ENCODE data around the gene TWNK. TPM values are rescaled to one million over a fixed set of nuclear protein-coding genes. Genes with fewer than 3 reads are reported as not detected.
A peak's percentile ranks its signal among the peaks of the same experiment; 100 is the strongest.

TWNK gene
- total and polyA plus RNA-seq, 2 of the 4 experiments (the other 2 are of a cell fraction), result 7.7 to 8.8 TPM

- POLR2A ChIA-PET (ENCODE audit: unreplicated experiment), result no interaction called here
- TF ChIP-seq, protein P1, sequence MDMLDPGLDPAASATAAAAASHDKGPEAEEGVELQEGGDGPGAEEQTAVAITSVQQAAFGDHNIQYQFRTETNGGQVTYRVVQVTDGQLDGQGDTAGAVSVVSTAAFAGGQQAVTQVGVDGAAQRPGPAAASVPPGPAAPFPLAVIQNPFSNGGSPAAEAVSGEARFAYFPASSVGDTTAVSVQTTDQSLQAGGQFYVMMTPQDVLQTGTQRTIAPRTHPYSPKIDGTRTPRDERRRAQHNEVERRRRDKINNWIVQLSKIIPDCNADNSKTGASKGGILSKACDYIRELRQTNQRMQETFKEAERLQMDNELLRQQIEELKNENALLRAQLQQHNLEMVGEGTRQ (IDR thresholded peaks at IDR 0.05; ENCODE audit: low read depth, low read length), result 0 out of 2 replicates have a peak, but pooled peaks have one; percentile 36
- no peak for TF ChIP-seq SMC3 (IDR thresholded peaks at IDR 0.05; ENCODE audit: low read depth, low read length)
- intact Hi-C loops (cut with micrococcal nuclease), result no loop called here
- Histone ChIP-seq H2BK15ac (ENCODE audit: low read depth, low read length) (no peak overlapping the region), H3K4me3 (ENCODE audit: insufficient read depth, low read depth, low read length) (peak overlapping the region; percentile 52), H2AK5ac (ENCODE audit: low read depth, low read length) (peak overlapping the region; percentile 68), H3K14ac (replicated peaks; ENCODE audit: low read depth, low read length) (0 out of 2 replicates have a peak overlapping the region, but pooled peaks have one; percentile 30), H3K23ac (ENCODE audit: low read depth, low read length) (peak overlapping the region; percentile 44; the same call in 1 of the 2 replicates), H4K20me1 (ENCODE audit: insufficient read depth, low read length) (peaks cover 16% of the 10 kb centered on the region), H3K4me2 (ENCODE audit: low read depth, low read length) (peak overlapping the region; percentile 86), H3K27me3 (ENCODE audit: control insufficient read depth, insufficient read depth, low read length) (no peaks in the 10 kb centered on the region), H3K27ac (ENCODE audit: insufficient read depth, low read length) (peak overlapping the region; percentile 95), H3K56ac (ENCODE audit: extremely low read depth, insufficient read depth, low read length) (no peak overlapping the region), H3K9ac (ENCODE audit: low read depth, low read length) (peak overlapping the region; percentile 63), H3K9me3 (ENCODE audit: control insufficient read depth, insufficient read depth, low read length) (no peaks in the 10 kb centered on the region), H2AK9ac (replicated peaks; ENCODE audit: low read depth, low read length, poor library complexity) (peak overlapping the region; percentile 100), H3K4ac (ENCODE audit: low read depth, low read length) (peak overlapping the region; percentile 77), H4K91ac (ENCODE audit: insufficient read depth, low read depth, low read length) (0 out of 2 replicates have a peak overlapping the region, but pooled peaks have one; percentile 53), H3K36me3 (ENCODE audit: control insufficient read depth, insufficient read depth, low read length) (peaks cover 4% of the 10 kb centered on the region), H3K18ac (ENCODE audit: low read depth, low read length) (no peak overlapping the region; the same call in 1 of the 2 replicates), H2BK5ac (ENCODE audit: low read depth, low read length, poor library complexity, severe bottlenecking) (no peak overlapping the region), H4K5ac (ENCODE audit: low read depth, low read length) (peak overlapping the region; percentile 35; the same call in 1 of the 2 replicates), H3K79me1 (ENCODE audit: low read depth in 1 of 2, low read length in 2 of 2) (peaks cover 4 to 27% of the 10 kb centered on the region in 2 experiments; a peak in 3 of 4 replicates), H4K8ac (ENCODE audit: low read depth in 2 of 2, low read length in 2 of 2) (peak overlapping the region; percentile 79 to 80; a peak in 2 of 4 replicates), H2AFZ (replicated peaks; ENCODE audit: low read length, poor library complexity) (peak overlapping the region; percentile 92), H3K4me1 (ENCODE audit: control insufficient read depth, insufficient read depth, low read length) (peaks cover 18% of the 10 kb centered on the region), H3K9me1 (ENCODE audit: insufficient read depth, low read length) (peaks cover 4% of the 10 kb centered on the region; the same call in 1 of the 2 replicates), H2BK120ac (ENCODE audit: low read depth, low read length) (peak overlapping the region; percentile 99), H2BK20ac (ENCODE audit: low read depth, low read length) (no peak overlapping the region)
- dilution Hi-C loops (cut with HindIII; ENCODE audit: low sequenced_read_pairs, unreplicated experiment), result no loop called here
- BruUV-seq (replicated peaks), result no TSS peak
- DNase-seq (no peak), ATAC-seq (ENCODE audit: low read depth) (no peak)
- WGBS, 2 experiments (ENCODE audit: extremely low coverage in 2 of 2, insufficient read length in 1 of 2), result 6% methylated on average over 20 of the region's 46 CpGs; no CpG with 5 or more reads in 1 of the 2 experiments
- CTCF ChIA-PET, result interaction anchor here (4.4 kb wide), 1 partner anchor 20 kb away, joined by 48 read pairs; no protein-coding TSS in a partner anchor
- in situ Hi-C loops (cut with MboI; ENCODE audit: low sequenced_read_pairs), result no loop called here
Observed at GRCh38 chr10:100996678-100997359, 9.5 kb downstream of the TWNK start.
